Measurements from ENCODE around the gene NR3C2. TPM values are rescaled to one million over a fixed set of nuclear protein-coding genes. Genes with fewer than 3 reads are reported as not detected.

The NR3C2 gene
- total RNA-seq, 2 experiments from 2014 or later, result 3.1 to 3.3 TPM

GRCh38 chr4:148380291-148380690, 61.9 kb downstream of the NR3C2 start:
- CTCF ChIA-PET, result no interaction called here
- POLR2A ChIA-PET, result no interaction called here

GRCh38 chr4:148376151-148376550, 66.1 kb downstream of the NR3C2 start:
- ChIA-PET POLR2A (interaction anchor here (0.6 kb wide), 1 partner anchor 43 kb away, joined by 3 read pairs; no protein-coding TSS in a partner anchor), CTCF (no interaction called here)

GRCh38 chr4:148375584-148375983, 66.6 kb downstream of the NR3C2 start:
- CTCF ChIA-PET, result no interaction called here
- POLR2A ChIA-PET, result interaction anchor here (0.6 kb wide), 1 partner anchor 43 kb away, joined by 3 read pairs; no protein-coding TSS in a partner anchor

- ChIA-PET CTCF (interaction anchor here (0.7 kb wide), 1 partner anchor 131 kb away, joined by 4 read pairs; no protein-coding TSS in a partner anchor), POLR2A (no interaction called here)
These were observed 69.1 kb downstream of the NR3C2 start for GRCh38 chr4:148373093-148373492.

GRCh38 chr4:148369919-148370318, 72.3 kb downstream of the NR3C2 start:
- CTCF ChIA-PET, result no interaction called here
- POLR2A ChIA-PET, result no interaction called here

GRCh38 chr4:148367756-148368155, 74.5 kb downstream of the NR3C2 start:
- CTCF ChIA-PET, result no interaction called here
- POLR2A ChIA-PET, result no interaction called here

GRCh38 chr4:148366251-148366650, 76.0 kb downstream of the NR3C2 start:
- POLR2A ChIA-PET, result no interaction called here
- CTCF ChIA-PET, result no interaction called here

GRCh38 chr4:148364525-148364924, 77.7 kb downstream of the NR3C2 start:
- CTCF ChIA-PET, result no interaction called here
- POLR2A ChIA-PET, result no interaction called here

- ChIA-PET CTCF (no interaction called here), POLR2A (no interaction called here)
These were observed 82.4 kb downstream of the NR3C2 start for GRCh38 chr4:148359769-148360168.

- CTCF ChIA-PET, result no interaction called here
These were observed 86.6 kb downstream of the NR3C2 start for GRCh38 chr4:148355442-148356123.

GRCh38 chr4:148354186-148354585, 88.0 kb downstream of the NR3C2 start:
- ChIA-PET POLR2A (no interaction called here), CTCF (no interaction called here)

More at GRCh38 chr4:148355442-148356123, 86.6 kb downstream of the NR3C2 start:
- POLR2A ChIA-PET, result interaction anchor here (0.6 kb wide), 1 partner anchor 633 kb away, joined by 3 read pairs; no protein-coding TSS in a partner anchor

- POLR2A ChIA-PET, result no interaction called here
- CTCF ChIA-PET, result no interaction called here
These were observed 88.6 kb downstream of the NR3C2 start for GRCh38 chr4:148353571-148353970.

GRCh38 chr4:148349153-148349552, 93.1 kb downstream of the NR3C2 start:
- CTCF ChIA-PET, result no interaction called here
- POLR2A ChIA-PET, result no interaction called here

- CTCF ChIA-PET, result no interaction called here
These were observed 95.6 kb downstream of the NR3C2 start for GRCh38 chr4:148346657-148347056.

GRCh38 chr4:148345509-148345908, 96.7 kb downstream of the NR3C2 start:
- CTCF ChIA-PET, result no interaction called here
- POLR2A ChIA-PET, result no interaction called here

More at GRCh38 chr4:148346657-148347056, 95.6 kb downstream of the NR3C2 start:
- POLR2A ChIA-PET, result no interaction called here

GRCh38 chr4:148344941-148345340, 97.3 kb downstream of the NR3C2 start:
- ChIA-PET POLR2A (no interaction called here), CTCF (no interaction called here)

- ChIA-PET CTCF (no interaction called here), POLR2A (no interaction called here)
These were observed 97.9 kb downstream of the NR3C2 start for GRCh38 chr4:148344352-148344751.

GRCh38 chr4:148341980-148342800, 100.0 kb downstream of the NR3C2 start:
- CTCF ChIA-PET, result no interaction called here
- POLR2A ChIA-PET, result no interaction called here

- CTCF ChIA-PET, result no interaction called here
- POLR2A ChIA-PET, result no interaction called here
These were observed 107.1 kb downstream of the NR3C2 start for GRCh38 chr4:148335133-148335532.

- ChIA-PET CTCF (no interaction called here), POLR2A (interaction anchor here (0.5 kb wide), 1 partner anchor 42 kb away, joined by 3 read pairs; no protein-coding TSS in a partner anchor)
These were observed 108.9 kb downstream of the NR3C2 start for GRCh38 chr4:148333265-148333664.

- POLR2A ChIA-PET, result no interaction called here
- CTCF ChIA-PET, result no interaction called here
These were observed 109.7 kb downstream of the NR3C2 start for GRCh38 chr4:148332486-148332885.
